Spinal cord (tissue), 10 donors: ENCODE results near the gene GCFC2. TPM values are rescaled to one million over a fixed set of nuclear protein-coding genes. Genes with fewer than 3 reads are reported as not detected.
"Not testable (repeated sequence)": the region's sequence is repeated elsewhere in the genome, so short reads cannot be mapped to it uniquely, and the experiment has no call there.

ENCODE experiments used
- DNase-seq, 6 donors: peaks; one replicate each; pipeline versions ENCODE4 v3.0.0 to v3.0.0-alpha.2; 2013 to 2015; ENCODE audit warnings: low spot score in 6 of 6, low read depth in 4 of 6
- H3K27ac ChIP-seq: one replicate; pipeline ENCODE4 v1.5.1; 2013; ENCODE audit warnings: low read depth, low read length, control low read depth
- H3K27me3 ChIP-seq: one replicate; pipeline ENCODE4 v1.6.1; 2013; ENCODE audit warnings: low read length; ENCODE audit not compliant: control insufficient read depth, insufficient read depth
- H3K36me3 ChIP-seq: one replicate; pipeline ENCODE4 v1.6.1; 2013; ENCODE audit warnings: low read length; ENCODE audit not compliant: control insufficient read depth, insufficient read depth
- H3K4me1 ChIP-seq: one replicate; pipeline ENCODE4 v1.6.1; 2013; ENCODE audit warnings: low read length; ENCODE audit not compliant: control insufficient read depth, insufficient read depth
- H3K4me3 ChIP-seq: one replicate; pipeline ENCODE4 v1.5.1; 2013; ENCODE audit warnings: low read depth, low read length, control low read depth
- H3K9me3 ChIP-seq: one replicate; pipeline ENCODE4 v1.6.1; 2013; ENCODE audit warnings: low read length; ENCODE audit not compliant: control insufficient read depth, insufficient read depth
- WGBS: methylation state at CpG from one replicate; pipeline ENCODE4 v1.1.5; 2013; ENCODE audit warnings: missing lambda C conversion rate; ENCODE audit not compliant: insufficient coverage; 5-methylcytosine and 5-hydroxymethylcytosine counted together
- polyA plus RNA-seq, 2 donors: library from polyadenylated mRNA; unstranded; fragments of 120-200 nt; gene quantifications; one replicate each; pipeline ENCODE4 v1.2.1, GENCODE V29; 2013; ENCODE audit not compliant: insufficient read length in 2 of 2
- total RNA-seq, 2 donors: library from RNA; depleted of rRNA in 1 of 2; stranded (reverse); fragments of 120-200 nt in 1 of 2; fragments of >200 nt in 1 of 2; gene quantifications; one replicate each; pipeline versions ENCODE4 v1.2.3 to v1.2.4, GENCODE V29; 2013 to 2014
- donor health status: healthy.

GCFC2 gene
- total and polyA plus RNA-seq, 4 donors = 24.5 to 31.7 (median 27.1) TPM

DNA sequence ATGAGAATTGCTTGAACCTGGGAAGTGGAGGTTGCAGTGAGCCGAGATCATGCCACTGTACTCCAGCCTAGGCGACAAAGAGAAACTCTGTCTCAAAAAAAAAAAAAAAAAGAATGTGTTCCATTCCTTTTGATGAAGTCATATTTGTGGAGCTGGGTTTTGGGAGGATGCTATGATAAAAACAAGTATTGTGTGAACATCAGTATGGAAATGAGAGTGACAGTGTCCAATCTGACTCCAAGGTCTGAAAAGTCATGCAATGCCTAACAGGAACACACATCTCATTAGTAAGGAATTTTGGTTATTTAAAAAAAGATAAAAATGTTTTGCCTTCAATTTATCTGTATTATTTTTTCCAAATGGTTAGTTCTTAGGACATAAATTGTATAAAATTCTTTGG is 11.8 kb downstream of the GCFC2 start:
- 94% methylated on average over 2 of the region's 2 CpGs for WGBS
- Histone ChIP-seq H3K4me3 (no peak overlapping the region), H3K36me3 (peaks cover 18% of the 10 kb centered on the region), H3K27ac (no peak overlapping the region), H3K4me1 (no peaks in the 10 kb centered on the region), H3K27me3 (no peaks in the 10 kb centered on the region), H3K9me3 (no peaks in the 10 kb centered on the region)
- no peak for DNase-seq

DNA sequence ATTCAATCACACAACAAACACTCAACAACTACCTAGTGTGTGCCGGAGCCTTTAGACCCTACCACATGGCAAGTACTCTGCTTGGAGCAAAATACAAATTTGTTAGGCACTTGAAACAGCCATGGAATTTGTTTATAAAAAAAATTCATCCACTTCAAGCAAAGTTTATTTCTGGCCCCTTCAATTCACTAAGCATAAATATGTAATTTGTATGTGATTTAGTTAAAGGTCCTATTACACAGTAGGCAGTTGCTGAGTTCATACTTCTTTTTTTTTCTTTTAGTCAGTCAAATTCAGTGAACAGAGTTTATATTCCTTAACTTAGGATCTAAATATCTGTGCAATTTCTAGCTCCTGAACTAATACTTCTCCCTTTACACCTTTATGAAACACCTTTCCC is 22.5 kb downstream of the GCFC2 start:
- no peak for DNase-seq
- Histone ChIP-seq H3K27ac (no peak overlapping the region), H3K4me1 (no peaks in the 10 kb centered on the region), H3K27me3 (no peaks in the 10 kb centered on the region), H3K4me3 (no peak overlapping the region), H3K9me3 (no peaks in the 10 kb centered on the region), H3K36me3 (peaks cover 18% of the 10 kb centered on the region)
- WGBS = no CpG with 5 or more reads among the region's 1 CpG

DNA sequence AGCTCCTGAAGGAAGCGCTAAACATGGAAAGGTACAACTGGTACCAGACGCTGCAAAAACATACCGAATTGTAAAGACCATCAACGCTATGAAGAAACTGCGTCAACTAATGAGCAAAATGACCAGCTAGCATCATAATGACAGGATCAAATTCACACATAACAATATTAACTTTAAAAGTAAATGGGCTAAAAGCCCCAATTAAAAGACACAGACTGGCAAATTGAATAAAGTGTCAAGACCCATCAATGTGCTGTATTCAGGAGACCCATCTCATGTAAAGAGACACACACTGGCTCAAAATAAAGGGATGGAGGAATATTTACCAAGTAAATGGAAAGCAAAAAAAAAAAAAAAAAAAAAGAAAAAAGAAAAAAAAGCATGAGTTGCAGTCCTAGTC is 27.3 kb downstream of the GCFC2 start:
- WGBS = 100% methylated on average over 1 of the region's 5 CpGs
- not testable (repeated sequence) for H3K27me3 ChIP-seq, H3K4me3 ChIP-seq, H3K9me3 ChIP-seq, H3K4me1 ChIP-seq, DNase-seq, H3K27ac ChIP-seq
- H3K36me3 ChIP-seq = peaks cover 22% of the 10 kb centered on the region

DNA sequence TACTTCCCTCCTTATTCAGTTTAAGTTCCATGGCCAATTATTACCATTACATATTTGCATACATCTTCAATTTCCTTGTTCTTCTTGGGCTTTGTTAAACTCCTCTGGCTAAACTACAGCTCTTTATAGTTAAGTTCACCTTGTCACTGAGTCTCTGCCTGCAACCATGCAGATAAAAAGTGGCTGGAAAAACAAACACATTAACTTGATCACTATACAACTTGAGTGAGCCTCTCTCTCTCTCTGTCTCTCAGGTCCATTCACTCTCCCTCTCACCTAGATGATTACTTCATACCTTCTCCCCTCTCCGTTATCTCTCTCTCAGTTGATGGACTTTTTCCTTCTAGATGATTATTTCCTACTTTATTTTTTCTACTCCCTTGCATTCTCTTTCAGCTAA is 30.3 kb downstream of the GCFC2 start:
- Histone ChIP-seq H3K9me3 (no peaks in the 10 kb centered on the region), H3K4me1 (no peaks in the 10 kb centered on the region), H3K27me3 (no peaks in the 10 kb centered on the region), H3K36me3 (peaks cover 10% of the 10 kb centered on the region), H3K27ac (no peak overlapping the region), H3K4me3 (no peak overlapping the region)
- no peak for DNase-seq
- 78% methylated on average over 1 of the region's 1 CpG for WGBS

DNA sequence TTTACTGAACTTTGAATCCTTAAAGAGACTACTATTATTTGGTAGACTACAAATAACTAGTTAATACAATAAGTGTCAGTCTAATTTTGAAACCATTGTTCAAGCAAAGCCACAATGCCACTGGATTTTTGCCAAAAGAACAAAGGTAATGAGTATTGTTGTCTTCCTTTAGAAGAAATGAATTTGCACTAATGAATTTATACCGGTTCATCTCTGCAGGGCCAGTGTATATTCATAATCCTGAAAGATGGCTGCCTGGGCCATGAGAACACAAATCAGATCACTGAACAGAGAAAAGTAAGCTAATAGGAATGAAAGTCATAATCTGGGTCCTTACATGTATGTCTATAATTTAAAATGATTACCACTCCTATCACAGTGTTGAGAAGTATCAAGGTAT is 31.2 kb downstream of the GCFC2 start:
- H3K36me3 ChIP-seq = peaks cover 10% of the 10 kb centered on the region
- no peak for DNase-seq
- no peak overlapping the region for H3K27ac ChIP-seq
- no peaks in the 10 kb centered on the region for H3K4me1 ChIP-seq
- H3K9me3 ChIP-seq = no peaks in the 10 kb centered on the region
- H3K27me3 ChIP-seq = no peaks in the 10 kb centered on the region
- no CpG with 5 or more reads among the region's 1 CpG for WGBS
- no peak overlapping the region for H3K4me3 ChIP-seq

DNA sequence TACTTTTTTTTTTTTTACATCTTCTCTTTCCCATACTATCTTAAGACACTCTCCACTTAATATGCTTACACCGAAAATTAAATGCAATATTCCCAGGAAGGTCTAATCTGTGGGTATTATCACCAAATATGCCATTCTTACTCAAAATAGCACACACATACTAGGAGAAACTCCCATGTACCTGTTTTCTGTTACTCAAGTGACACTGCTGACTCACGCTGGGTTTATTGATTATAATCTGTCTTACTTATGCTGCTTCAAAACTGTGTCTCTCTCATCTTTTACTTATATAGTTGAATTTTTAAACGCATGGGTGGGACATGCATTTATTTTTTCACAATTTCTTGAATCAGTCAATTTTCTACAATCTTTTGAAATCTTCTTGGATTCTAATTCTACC is 34.3 kb downstream of the GCFC2 start:
- no peak overlapping the region for H3K27ac ChIP-seq
- DNase-seq = no peak
- peaks cover 8% of the 10 kb centered on the region for H3K36me3 ChIP-seq
- no peaks in the 10 kb centered on the region for H3K27me3 ChIP-seq
- no peak overlapping the region for H3K4me3 ChIP-seq
- H3K9me3 ChIP-seq = no peaks in the 10 kb centered on the region
- WGBS = 100% methylated on average over 1 of the region's 3 CpGs
- H3K4me1 ChIP-seq = no peaks in the 10 kb centered on the region

DNA sequence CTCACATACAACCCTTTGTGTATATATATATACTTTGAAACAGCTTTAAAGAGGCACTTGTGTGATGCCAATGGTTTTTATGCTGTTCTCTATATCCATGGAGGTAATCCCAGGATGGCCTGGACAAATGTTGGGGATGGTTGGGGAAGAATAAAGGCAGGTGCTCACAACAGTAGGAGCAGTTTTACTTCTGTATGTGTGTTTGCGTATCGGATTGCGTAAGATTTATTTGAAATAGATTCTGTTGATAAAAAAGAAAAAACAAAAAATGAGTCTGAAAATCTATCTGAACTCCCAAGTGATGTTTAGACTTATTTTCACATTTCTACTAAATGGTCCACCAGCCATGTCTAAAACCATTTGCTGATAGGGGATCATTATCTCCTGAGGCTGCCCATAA is 34.8 kb downstream of the GCFC2 start:
- no CpG with 5 or more reads among the region's 3 CpGs for WGBS
- no peak overlapping the region for H3K27ac ChIP-seq

DNA sequence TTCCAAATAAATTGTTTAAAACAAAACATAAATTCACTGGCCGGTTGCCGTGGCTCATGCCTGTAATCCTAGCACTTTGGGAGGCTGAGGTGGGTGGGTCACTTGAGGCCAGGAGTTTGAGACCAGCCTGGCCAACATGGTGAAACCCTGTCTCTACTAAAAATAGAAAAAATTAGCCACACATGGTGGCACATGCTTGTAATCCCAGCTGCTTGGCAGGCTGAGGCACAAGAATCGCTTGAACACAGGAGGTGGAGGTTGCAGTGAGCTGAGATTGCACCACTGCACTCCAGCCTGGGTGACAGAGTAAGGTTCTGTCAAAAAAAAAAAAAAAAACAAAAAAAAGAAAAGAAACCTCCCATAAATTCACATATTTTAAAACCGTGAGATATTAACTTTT is 35.3 kb downstream of the GCFC2 start:
- not testable (repeated sequence) for H3K27me3 ChIP-seq, H3K4me3 ChIP-seq, H3K4me1 ChIP-seq, H3K27ac ChIP-seq, H3K9me3 ChIP-seq, H3K36me3 ChIP-seq, DNase-seq
- 60% methylated on average over 1 of the region's 4 CpGs for WGBS

More for the DNA sequence above, 34.8 kb downstream of the GCFC2 start:
- H3K4me1 ChIP-seq = no peaks in the 10 kb centered on the region
- peaks cover 5% of the 10 kb centered on the region for H3K36me3 ChIP-seq
- no peak overlapping the region for H3K4me3 ChIP-seq
- no peak for DNase-seq
- H3K9me3 ChIP-seq = no peaks in the 10 kb centered on the region
- no peaks in the 10 kb centered on the region for H3K27me3 ChIP-seq

DNA sequence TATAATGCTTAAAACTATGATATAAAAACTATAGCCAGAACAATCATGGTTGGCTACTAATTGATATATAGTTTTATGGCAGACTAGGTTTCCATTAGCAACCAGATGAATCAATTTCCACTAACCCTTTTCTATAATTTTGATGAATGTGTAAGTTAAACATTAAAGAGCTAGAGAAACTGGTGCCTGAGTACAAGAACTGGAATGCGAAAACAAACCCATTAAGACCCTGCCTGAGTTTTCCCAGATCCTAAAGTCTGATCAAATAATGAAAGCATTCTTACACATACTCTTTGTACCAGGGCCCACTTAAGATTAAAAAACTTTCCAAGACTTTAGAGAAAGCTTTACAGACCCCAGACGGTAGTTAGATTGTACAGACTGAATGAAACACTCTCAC is 42.8 kb downstream of the GCFC2 start:
- DNase-seq = no peak
- no peaks in the 10 kb centered on the region for H3K27me3 ChIP-seq
- H3K4me1 ChIP-seq = no peaks in the 10 kb centered on the region
- peaks cover 11% of the 10 kb centered on the region for H3K36me3 ChIP-seq
- H3K27ac ChIP-seq = no peak overlapping the region
- H3K4me3 ChIP-seq = no peak overlapping the region
- WGBS = no CpG with 5 or more reads among the region's 2 CpGs
- no peaks in the 10 kb centered on the region for H3K9me3 ChIP-seq

DNA sequence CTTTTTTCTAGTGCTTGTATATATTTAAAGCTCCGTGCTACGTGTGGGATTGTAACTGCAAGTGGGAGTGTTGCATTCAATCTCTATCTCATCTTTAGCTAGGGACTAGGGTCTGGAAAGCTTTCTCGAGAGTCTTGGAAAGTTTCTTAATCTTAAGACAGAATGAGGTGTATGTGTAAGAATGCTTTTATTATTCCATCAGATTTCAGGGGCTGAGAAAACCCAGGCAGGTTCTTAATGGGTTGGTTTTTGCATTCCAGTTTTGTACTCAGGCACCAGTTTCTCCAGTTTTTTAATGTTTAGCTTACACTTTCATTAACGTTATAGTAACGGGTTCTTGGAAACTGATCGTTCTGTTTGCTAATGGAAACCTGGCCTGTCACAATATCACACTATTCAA is 43.8 kb downstream of the GCFC2 start:
- DNase-seq = no peak
- Histone ChIP-seq H3K27me3 (no peaks in the 10 kb centered on the region), H3K27ac (no peak overlapping the region), H3K9me3 (no peaks in the 10 kb centered on the region), H3K4me3 (no peak overlapping the region), H3K36me3 (peaks cover 9% of the 10 kb centered on the region), H3K4me1 (no peaks in the 10 kb centered on the region)
- WGBS = no CpG with 5 or more reads among the region's 6 CpGs
